ENCODE results near the gene TRIM52.
"Not testable (repeated sequence)": the region's sequence is repeated elsewhere in the genome, so short reads cannot be mapped to it uniquely, and the experiment has no call there.

The TRIM52 gene

GRCh38 chr5:181215997-181216989, 44.6 kb downstream of the TRIM52 start:
- DNase-seq (ENCODE audit: low read depth, low spot score): no peak

GRCh38 chr5:181214249-181214648, 46.7 kb downstream of the TRIM52 start:
- not testable (repeated sequence) for DNase-seq (ENCODE audit: low read depth, low spot score)

- no peak for DNase-seq (ENCODE audit: low read depth, low spot score)
Measured at GRCh38 chr5:181212934-181213333, 48.0 kb downstream of the TRIM52 start.

- DNase-seq (ENCODE audit: low read depth, low spot score): no peak
Measured at GRCh38 chr5:181212080-181212479, 48.9 kb downstream of the TRIM52 start.

- no peak for DNase-seq (ENCODE audit: low read depth, low spot score)
Measured at GRCh38 chr5:181211208-181211607, 49.7 kb downstream of the TRIM52 start.

GRCh38 chr5:181210698-181211097, 50.2 kb downstream of the TRIM52 start:
- DNase-seq (ENCODE audit: low read depth, low spot score): not testable (repeated sequence)

- not testable (repeated sequence) for DNase-seq (ENCODE audit: low read depth, low spot score)
Measured at GRCh38 chr5:181210148-181210547, 50.8 kb downstream of the TRIM52 start.

- DNase-seq (ENCODE audit: low read depth, low spot score): not testable (repeated sequence)
Measured at GRCh38 chr5:181209006-181209405, 51.9 kb downstream of the TRIM52 start.

- DNase-seq (ENCODE audit: low read depth, low spot score): no peak
Measured at GRCh38 chr5:181207960-181208253, 53.0 kb downstream of the TRIM52 start.

- DNase-seq (ENCODE audit: low read depth, low spot score): peak; percentile 73
Measured at GRCh38 chr5:181207214-181207959, 53.6 kb downstream of the TRIM52 start.

GRCh38 chr5:181205761-181206649, 54.9 kb downstream of the TRIM52 start:
- DNase-seq (ENCODE audit: low read depth, low spot score): no peak
